Duodenal mucosa (tissue), 2 donors: ENCODE data around the gene DUS3L.
A peak's percentile ranks its signal among the peaks of the same experiment; 100 is the strongest.

ENCODE experiments used
- H3K27ac ChIP-seq: one replicate; pipeline ENCODE4 v1.7.0; 2013; ENCODE audit warnings: low read depth, low read length
- H3K27me3 ChIP-seq, 2 donors: one replicate each; pipeline ENCODE4 v1.7.0; 2013; ENCODE audit warnings: low read length in 2 of 2, control low read depth in 1 of 2; ENCODE audit not compliant: insufficient read depth in 2 of 2, control insufficient read depth in 1 of 2
- H3K36me3 ChIP-seq, 2 donors: one replicate each; pipeline ENCODE4 v1.7.0; 2013; ENCODE audit warnings: low read length in 2 of 2, control low read depth in 1 of 2; ENCODE audit not compliant: insufficient read depth in 2 of 2, control insufficient read depth in 1 of 2
- H3K4me1 ChIP-seq, 2 donors: one replicate each; pipeline ENCODE4 v1.7.0; 2013; ENCODE audit warnings: low read length in 2 of 2, control low read depth in 1 of 2; ENCODE audit not compliant: insufficient read depth in 2 of 2, control insufficient read depth in 1 of 2
- H3K4me3 ChIP-seq, 2 donors: one replicate each; pipeline ENCODE4 v1.7.0; 2013; ENCODE audit warnings: low read length in 2 of 2, low read depth in 1 of 2
- H3K9ac ChIP-seq, 2 donors: one replicate each; pipeline ENCODE4 v1.7.0; 2013; ENCODE audit warnings: low read length in 2 of 2, low read depth in 1 of 2
- H3K9me3 ChIP-seq, 2 donors: one replicate each; pipeline ENCODE4 v1.7.0; 2013; ENCODE audit warnings: low read length in 2 of 2, control low read depth in 1 of 2; ENCODE audit not compliant: control insufficient read depth in 1 of 2

DUS3L gene

GRCh38 chr19:5808120-5808816 is 17.3 kb upstream of the DUS3L start:
- Histone ChIP-seq H3K36me3 (no peaks in the 10 kb centered on the region), H3K4me1 (peaks cover 5 to 12% of the 10 kb centered on the region in 2 donors), H3K9me3 (no peaks in the 10 kb centered on the region), H3K4me3 (no peak overlapping the region), H3K27ac (no peak overlapping the region), H3K9ac (no peak overlapping the region), H3K27me3 (no peaks in the 10 kb centered on the region)

DNA sequence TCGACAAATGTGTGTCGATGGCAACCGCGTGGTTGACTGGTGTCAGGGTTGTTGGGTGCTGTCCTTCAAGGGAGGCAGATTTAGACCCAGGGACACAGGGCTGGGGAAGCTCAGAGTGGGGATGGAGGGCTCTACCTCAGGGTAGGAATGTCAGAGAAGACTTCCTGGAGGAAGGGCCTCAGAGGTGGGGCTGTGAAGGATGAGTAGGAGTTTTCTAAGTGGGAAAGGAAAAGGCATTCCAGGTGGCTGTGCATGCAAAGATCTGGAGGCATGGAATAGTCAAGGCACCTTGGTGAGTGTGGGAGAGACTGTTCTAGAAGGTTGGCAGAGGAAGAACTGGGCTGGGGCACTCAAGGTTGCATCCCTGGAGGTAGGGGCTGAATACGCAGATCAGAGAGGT is 15.9 kb upstream of the DUS3L start:
- Histone ChIP-seq H3K9ac (no peak overlapping the region), H3K9me3 (no peaks in the 10 kb centered on the region), H3K4me3 (no peak overlapping the region), H3K27ac (no peak overlapping the region), H3K36me3 (no peaks in the 10 kb centered on the region), H3K27me3 (no peaks in the 10 kb centered on the region), H3K4me1 (peaks cover 7 to 13% of the 10 kb centered on the region in 2 donors)

DNA sequence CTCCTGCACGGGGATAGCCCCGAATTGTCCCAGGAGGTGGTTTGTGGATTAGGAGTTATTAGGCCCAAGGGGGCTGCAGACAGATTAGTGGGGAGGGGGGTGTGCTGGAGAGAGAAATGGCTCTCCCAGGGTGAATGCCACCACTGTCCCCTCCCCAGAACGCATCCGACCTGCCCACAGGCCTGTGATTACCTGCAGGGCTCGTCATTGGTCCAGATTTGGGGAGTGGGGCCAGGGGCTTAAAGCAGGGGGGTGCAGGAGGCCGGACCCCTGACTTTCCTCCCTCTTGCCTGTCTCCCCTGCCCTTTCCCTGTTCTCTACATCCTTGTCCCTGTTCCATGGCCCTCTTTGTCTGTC is 15.1 kb upstream of the DUS3L start:
- Histone ChIP-seq H3K36me3 (no peaks in the 10 kb centered on the region), H3K27me3 (no peaks in the 10 kb centered on the region), H3K9me3 (no peaks in the 10 kb centered on the region), H3K9ac (no peak overlapping the region), H3K27ac (no peak overlapping the region), H3K4me1 (peaks cover 7 to 13% of the 10 kb centered on the region in 2 donors), H3K4me3 (no peak overlapping the region)

GRCh38 chr19:5805462-5806132 is 14.6 kb upstream of the DUS3L start:
- Histone ChIP-seq H3K4me1 (peaks cover 12 to 18% of the 10 kb centered on the region in 2 donors), H3K9me3 (no peaks in the 10 kb centered on the region), H3K36me3 (no peaks in the 10 kb centered on the region), H3K27ac (no peak overlapping the region), H3K9ac (no peak overlapping the region), H3K27me3 (no peaks in the 10 kb centered on the region), H3K4me3 (peak overlapping the region; percentile 9 to 29)

- H3K27me3 ChIP-seq, result no peaks in the 10 kb centered on the region
- H3K4me1 ChIP-seq, result peaks cover 18 to 26% of the 10 kb centered on the region in 2 donors
- H3K27ac ChIP-seq, result no peak within 1 kb of the TSS
- H3K36me3 ChIP-seq, result no peaks in the 10 kb centered on the region
- peak within 1 kb of the TSS; percentile 37 to 61 for H3K4me3 ChIP-seq
- H3K9me3 ChIP-seq, result no peaks in the 10 kb centered on the region
- no peak within 1 kb of the TSS for H3K9ac ChIP-seq
Measured at GRCh38 chr19:5804516-5805461, 13.8 kb upstream of the DUS3L start, which contains the start of gene NRTN. Gene NRTN (plus strand): TSS chr19:5805067. CDS start chr19:5824166, 19,099 bp downstream.

DNA sequence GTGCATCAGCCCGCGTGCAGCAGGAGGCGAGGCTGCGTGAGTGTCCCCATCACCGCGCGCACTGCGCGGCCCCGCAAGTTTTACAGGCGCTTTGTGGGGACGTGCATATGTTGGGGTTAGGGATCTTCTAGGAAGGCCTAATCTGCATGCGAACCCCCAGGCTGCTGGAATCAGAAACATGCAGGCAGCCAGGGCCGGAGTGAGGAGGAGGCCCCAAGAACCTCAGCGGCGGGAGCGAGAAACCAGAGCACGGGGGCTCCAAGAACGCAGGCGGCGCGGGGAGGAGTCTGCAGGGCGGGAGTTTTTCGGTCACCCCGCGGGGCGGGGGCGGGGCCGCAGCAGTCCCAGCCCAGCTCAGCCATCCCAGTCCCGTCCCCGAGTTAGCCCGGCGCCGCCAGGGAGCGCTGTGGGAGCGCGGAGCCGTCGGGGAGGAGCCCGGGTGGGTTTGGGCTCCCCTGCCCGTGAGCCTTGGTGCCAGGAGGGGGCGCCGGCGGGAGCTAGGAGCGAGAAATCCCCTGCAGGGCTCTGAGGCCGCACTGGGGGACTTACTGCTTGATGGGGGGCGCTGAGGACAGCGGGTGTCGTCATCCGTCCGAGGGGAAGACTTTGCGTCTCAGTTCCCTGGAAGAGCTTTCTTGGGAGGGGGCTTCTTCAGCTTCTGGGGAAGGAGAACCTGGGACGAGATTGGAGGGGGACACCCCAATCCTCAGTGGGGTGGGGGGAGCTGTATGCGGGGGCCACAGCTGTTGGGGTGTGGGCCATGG is 13.0 kb upstream of the DUS3L start:
- peak overlapping the region; percentile 61 to 69 for H3K4me3 ChIP-seq
- no peak overlapping the region for H3K27ac ChIP-seq
- no peaks in the 10 kb centered on the region for H3K9me3 ChIP-seq
- H3K4me1 ChIP-seq, result peaks cover 26 to 32% of the 10 kb centered on the region in 2 donors
- no peaks in the 10 kb centered on the region for H3K27me3 ChIP-seq
- no peaks in the 10 kb centered on the region for H3K36me3 ChIP-seq
- H3K9ac ChIP-seq, result peak overlapping the region in 1 of 2 donors; percentile 35

GRCh38 chr19:5803441-5803751 is 12.4 kb upstream of the DUS3L start:
- Histone ChIP-seq H3K27ac (no peak overlapping the region), H3K4me1 (peaks cover 27 to 32% of the 10 kb centered on the region in 2 donors), H3K27me3 (no peaks in the 10 kb centered on the region), H3K36me3 (no peaks in the 10 kb centered on the region), H3K4me3 (peak overlapping the region; percentile 61 to 69), H3K9me3 (no peaks in the 10 kb centered on the region), H3K9ac (peak overlapping the region in 1 of 2 donors; percentile 35)

GRCh38 chr19:5801796-5802619 is 11.0 kb upstream of the DUS3L start:
- Histone ChIP-seq H3K27me3 (no peaks in the 10 kb centered on the region), H3K9ac (no peak overlapping the region), H3K27ac (no peak overlapping the region), H3K36me3 (no peaks in the 10 kb centered on the region), H3K4me3 (no peak overlapping the region), H3K9me3 (no peaks in the 10 kb centered on the region), H3K4me1 (peaks cover 27 to 32% of the 10 kb centered on the region in 2 donors)
